HEK293 (cell line): ENCODE data around the gene CFAP119.
"Not testable (repeated sequence)": the region's sequence is repeated elsewhere in the genome, so short reads cannot be mapped to it uniquely, and the experiment has no call there.

ENCODE experiments used
- CTCF ChIA-PET: fragments of 350-600 bp; formaldehyde crosslinking; extraction: SDS; loops from one replicate; lab custom pipeline; 2021; ENCODE audit warnings: antibody characterized with exemption; lab: Yijun Ruan, JAX
- POLR2A ChIA-PET: fragments of 300-600 bp; formaldehyde crosslinking; extraction: SDS; loops from one replicate; lab custom pipeline; 2020; ENCODE audit warnings: antibody characterized with exemption, inconsistent platforms; lab: Yijun Ruan, JAX
- H3K27ac ChIP-seq: fragments of 200-500 bp; sonication (Bioruptor generic); 2 replicates; pipeline ENCODE4 v1.5.1; 2014; ENCODE audit warnings: low read depth, low read length, control low read depth, inconsistent platforms; ENCODE audit errors: extremely low read depth
- H3K36me3 ChIP-seq, 2 experiments: fragments of 200-500 bp in 1 of 2; sonication (Bioruptor generic) in 1 of 2; 1 replicate in 1 of 2; 2 replicates in 1 of 2; pipeline ENCODE4 v1.5.1; 2014 to 2017; ENCODE audit warnings: inconsistent platforms in 2 of 2, low read length in 2 of 2; ENCODE audit not compliant: control insufficient read depth in 2 of 2, insufficient read depth in 1 of 2
- H3K4me1 ChIP-seq: fragments of 200-500 bp; sonication (Bioruptor generic); 2 replicates; pipeline ENCODE4 v1.5.1; 2014; ENCODE audit warnings: mild to moderate bottlenecking, low read length, inconsistent platforms; ENCODE audit not compliant: control insufficient read depth, insufficient read depth
- H3K4me3 ChIP-seq: 2 replicates; pipeline ENCODE4 v1.5.1; 2011; ENCODE audit warnings: low read depth, mild to moderate bottlenecking, control low read depth, low read length, moderate library complexity
- H3K9me3 ChIP-seq: fragments of 200-500 bp; sonication (Bioruptor generic); 2 replicates; pipeline ENCODE4 v1.5.1; 2014; ENCODE audit warnings: low read depth, low read length, inconsistent platforms; ENCODE audit not compliant: control insufficient read depth, insufficient read depth
- IKZF3 ChIP-seq: fragments of 450-650 bp; IDR thresholded peaks from 2 replicates; pipeline ENCODE4 v1.5.0; 2018; ENCODE audit warnings: missing biosample characterization, mild to moderate bottlenecking, missing genetic modification characterization, moderate library complexity
- KLF1 ChIP-seq: fragments of 450-650 bp; formaldehyde crosslinking; IDR thresholded peaks from 2 replicates; pipeline ENCODE4 v1.5.1; 2016; ENCODE audit warnings: missing biosample characterization, missing genetic modification characterization
- KLF17 ChIP-seq: fragments of 450-650 bp; formaldehyde crosslinking; IDR thresholded peaks from 2 replicates; pipeline ENCODE4 v1.5.1; 2016; ENCODE audit warnings: missing biosample characterization, missing genetic modification characterization
- KLF7 ChIP-seq: fragments of 450-650 bp; formaldehyde crosslinking; IDR thresholded peaks from 2 replicates; pipeline ENCODE4 v1.5.1; 2016; ENCODE audit warnings: missing biosample characterization, missing genetic modification characterization, borderline replicate concordance
- PRDM1 ChIP-seq: fragments of 450-650 bp; formaldehyde crosslinking; IDR thresholded peaks from 2 replicates; pipeline ENCODE4; 2016; ENCODE audit warnings: missing biosample characterization, missing genetic modification characterization
- SP2 ChIP-seq: fragments of 450-650 bp; formaldehyde crosslinking; IDR thresholded peaks from 2 replicates; pipeline ENCODE4 v1.5.1; 2016; ENCODE audit warnings: missing biosample characterization, missing genetic modification characterization
- WT1 ChIP-seq: fragments of 450-650 bp; formaldehyde crosslinking; IDR thresholded peaks from 2 replicates; pipeline ENCODE4 v1.5.1; 2016; ENCODE audit warnings: missing biosample characterization, missing genetic modification characterization
- ZBTB17 ChIP-seq: fragments of 450-650 bp; formaldehyde crosslinking; IDR thresholded peaks from 2 replicates; pipeline ENCODE4 v1.5.1; 2016; ENCODE audit warnings: missing biosample characterization, missing genetic modification characterization
- ZBTB8A ChIP-seq: fragments of 450-650 bp; formaldehyde crosslinking; IDR thresholded peaks from 2 replicates; pipeline ENCODE4 v1.5.1; 2016; ENCODE audit warnings: missing biosample characterization, missing genetic modification characterization
- ZNF2 ChIP-seq: fragments of 450-650 bp; formaldehyde crosslinking; IDR thresholded peaks from 2 replicates; pipeline ENCODE4 v1.5.1; 2016; ENCODE audit warnings: missing biosample characterization, missing genetic modification characterization
- ZNF394 ChIP-seq: fragments of 450-650 bp; formaldehyde crosslinking; IDR thresholded peaks from 2 replicates; pipeline ENCODE4 v1.5.1; 2016; ENCODE audit warnings: missing biosample characterization, missing genetic modification characterization, mild to moderate bottlenecking, moderate library complexity, borderline replicate concordance
- ZNF580 ChIP-seq: fragments of 450-650 bp; formaldehyde crosslinking; IDR thresholded peaks from 2 replicates; pipeline ENCODE4 v1.5.1; 2016; ENCODE audit warnings: missing biosample characterization, missing genetic modification characterization

Gene CFAP119

GRCh38 chr16:30761928-30762902 is at the start of gene CFAP119, which contains the start of gene RNF40 (continued):
- peak; percentile 42; the same call in 1 of the 2 replicates for TF ChIP-seq ZBTB8A
- TF ChIP-seq ZNF2 (tag by site-specific recombination): peak; percentile 11; the same call in 1 of the 2 replicates
- TF ChIP-seq SP2: peak; percentile 92

GRCh38 chr16:30809675-30810074 is 47.8 kb upstream of the CFAP119 start:
- H3K4me1 ChIP-seq, H3K36me3 ChIP-seq, H3K27ac ChIP-seq, H3K4me3 ChIP-seq, CTCF ChIA-PET, H3K9me3 ChIP-seq: not testable (repeated sequence)
- POLR2A ChIA-PET: interaction anchor here (0.7 kb wide), 1 partner anchor 32 kb away, joined by 4 read pairs; no protein-coding TSS in a partner anchor

- H3K27ac ChIP-seq, POLR2A ChIA-PET: not testable (repeated sequence)
These were observed 47.1 kb upstream of the CFAP119 start for GRCh38 chr16:30808890-30809426.

GRCh38 chr16:30808146-30808545 is 46.3 kb upstream of the CFAP119 start:
- H3K27ac ChIP-seq: no peak overlapping the region
- H3K4me1 ChIP-seq: no peaks in the 10 kb centered on the region
- H3K4me3 ChIP-seq: no peak overlapping the region
- H3K9me3 ChIP-seq: no peaks in the 10 kb centered on the region
- POLR2A ChIA-PET: interaction anchor here (0.7 to 3.6 kb wide), 6 partner anchors 25 to 106 kb away, joined by 3 to 25 read pairs (median 5); partner anchors contain the start of gene PHKG2
- CTCF ChIA-PET: interaction anchor here (0.7 kb wide), 1 partner anchor 67 kb away, joined by 4 read pairs; no protein-coding TSS in a partner anchor
- TF ChIP-seq ZBTB17 (tag by site-specific recombination): no peak
- 0 out of 2 replicates have a peak, but pooled peaks have one; percentile 20 for TF ChIP-seq PRDM1
- no peaks in the 10 kb centered on the region for H3K36me3 ChIP-seq

More at GRCh38 chr16:30808890-30809426, 47.1 kb upstream of the CFAP119 start:
- H3K9me3 ChIP-seq, H3K4me1 ChIP-seq, H3K36me3 ChIP-seq, H3K4me3 ChIP-seq: not testable (repeated sequence)
- TF ChIP-seq KLF1 (tag by site-specific recombination) (peak; percentile 58), ZNF394 (peak; percentile 57; the same call in 1 of the 2 replicates), IKZF3 (peak; percentile 52; the same call in 1 of the 2 replicates), ZNF580 (tag by site-specific recombination) (0 out of 2 replicates have a peak, but pooled peaks have one; percentile 32), KLF7 (tag by site-specific recombination) (peak; percentile 56; the same call in 1 of the 2 replicates), KLF17 (tag by site-specific recombination) (peak; percentile 49; the same call in 1 of the 2 replicates), ZBTB8A (0 out of 2 replicates have a peak, but pooled peaks have one; percentile 17), WT1 (tag by site-specific recombination) (peak; percentile 85)
- CTCF ChIA-PET: interaction anchor here (0.7 kb wide), 1 partner anchor 67 kb away, joined by 4 read pairs; no protein-coding TSS in a partner anchor
